HG03432 (cell line): Measurements from ENCODE around the gene FRAT2.
A peak's percentile ranks its signal among the peaks of the same experiment; 100 is the strongest.

Experiments
- ATAC-seq: cut with Tn5 transposase; IDR thresholded peaks from one replicate; pipeline ENCODE4 v1.9.1; 2021; ENCODE audit warnings: mild to moderate bottlenecking, moderate library complexity; ENCODE audit not compliant: unreplicated experiment

Gene FRAT2

DNA sequence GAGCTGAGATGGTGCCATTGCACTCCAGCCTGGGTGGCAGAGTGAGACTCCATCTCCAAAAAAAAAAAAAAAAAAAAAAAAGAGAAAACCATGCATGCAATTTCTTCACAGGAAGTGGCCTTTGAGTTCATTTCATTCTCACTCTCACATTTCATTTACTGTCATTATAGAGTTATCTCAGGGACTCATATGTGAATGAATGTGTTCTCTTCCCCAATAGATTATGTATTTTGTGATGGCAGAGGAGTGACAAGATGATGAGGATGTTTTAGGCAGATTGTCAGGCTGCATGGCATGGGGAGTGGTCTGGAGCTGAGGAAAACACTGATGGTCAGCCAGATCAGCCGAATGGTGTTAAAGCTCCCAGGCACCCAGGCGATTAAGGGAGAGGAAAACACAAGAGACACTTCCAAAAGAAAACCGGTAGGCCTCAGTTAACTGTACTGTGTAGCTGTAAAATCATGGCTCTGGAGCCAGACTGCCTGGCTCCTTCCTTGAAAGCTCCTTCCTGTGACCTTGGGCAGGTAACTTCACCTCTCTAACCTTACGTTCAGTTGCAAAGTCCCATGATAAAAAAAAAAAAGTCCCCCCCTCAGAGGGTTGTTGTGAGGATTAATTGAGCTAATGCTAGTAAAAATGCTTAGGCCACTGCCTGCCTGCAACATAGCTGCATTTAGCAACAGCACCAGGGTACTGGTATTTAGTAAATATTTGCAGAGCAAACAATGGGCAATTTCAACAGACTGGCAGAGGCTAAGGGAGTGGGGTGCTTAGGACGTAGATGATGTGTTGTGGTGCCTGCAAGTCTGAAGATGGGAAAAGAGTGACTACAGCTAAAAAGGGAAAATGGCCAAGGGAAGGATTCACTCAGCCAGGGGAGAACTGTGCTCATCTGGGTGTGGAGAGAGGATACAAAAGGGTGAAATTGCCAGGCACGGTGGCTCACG, 6.9 kb downstream of the FRAT2 start:
- no peak for ATAC-seq

- no peak for ATAC-seq
Observed at GRCh38 chr10:97325754-97326153, 8.8 kb downstream of the FRAT2 start.

- no peak for ATAC-seq
Observed at GRCh38 chr10:97323501-97323900, 11.0 kb downstream of the FRAT2 start.

DNA sequence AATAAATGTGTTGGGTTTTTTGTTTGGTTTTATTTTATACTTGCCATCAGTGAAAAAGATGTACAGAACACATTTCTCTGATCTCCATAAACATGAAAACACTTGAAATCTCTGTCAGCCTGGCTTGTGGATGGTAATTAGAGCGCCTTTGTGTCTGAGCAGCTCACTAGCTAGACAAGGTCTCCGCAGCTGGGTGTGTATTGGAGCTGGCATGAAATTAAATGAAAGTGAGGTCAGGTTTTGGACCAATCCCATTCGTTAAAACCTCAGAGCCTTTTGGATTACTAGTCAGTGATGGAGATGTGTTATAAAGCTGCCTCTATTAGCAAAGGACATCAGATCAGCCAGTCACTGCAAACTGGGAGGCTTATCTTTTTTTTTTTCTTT, 12.7 kb downstream of the FRAT2 start:
- no peak for ATAC-seq

DNA sequence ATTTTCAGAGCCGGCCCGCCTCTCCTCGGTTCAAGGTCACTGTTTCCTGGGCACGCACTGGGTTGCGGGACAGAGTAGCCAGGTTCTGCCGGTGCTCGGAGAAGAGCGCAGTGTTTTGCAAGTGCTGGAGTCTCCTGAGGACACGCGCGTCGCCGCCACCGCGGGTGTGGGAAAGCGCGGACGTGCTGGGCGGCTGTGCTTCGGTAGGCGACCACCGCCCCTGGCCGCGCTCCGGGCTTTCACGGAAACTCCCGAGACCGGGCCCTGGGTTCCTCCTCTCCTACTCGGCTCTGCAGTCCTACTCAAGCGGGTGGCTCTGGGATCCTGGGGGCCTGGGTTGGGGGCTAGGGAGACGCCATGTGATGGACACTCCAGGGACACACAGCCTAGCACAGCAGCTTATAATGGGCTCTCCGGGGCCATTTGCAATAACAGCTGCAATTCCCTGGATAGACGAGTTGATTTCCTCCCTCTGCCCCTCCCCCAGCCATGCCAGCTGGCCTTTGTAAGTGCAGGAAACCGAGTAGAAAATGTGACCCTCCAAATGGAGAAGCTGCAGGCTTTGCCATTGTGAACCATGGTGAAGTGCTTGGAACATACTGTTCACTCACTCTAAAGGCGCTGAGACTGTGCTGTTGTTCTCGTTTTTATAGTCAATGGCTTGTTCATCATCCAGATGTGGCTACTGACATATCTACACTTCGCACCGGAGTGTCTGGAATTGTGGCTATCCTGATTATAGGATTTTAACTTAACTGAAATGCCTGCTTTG, 13.3 kb downstream of the FRAT2 start:
- no peak for ATAC-seq

GRCh38 chr10:97320480-97321031, 14.0 kb downstream of the FRAT2 start:
- no peak for ATAC-seq

- peak; percentile 43 for ATAC-seq
Observed at GRCh38 chr10:97319671-97320479, 14.7 kb downstream of the FRAT2 start.

- peak; percentile 78 for ATAC-seq
Observed at GRCh38 chr10:97318772-97319651, 15.5 kb downstream of the FRAT2 start, which contains the start of gene FRAT1. Gene FRAT1, plus strand, starts transcription at chr10:97319271. Its CDS starts 183 bp downstream, at chr10:97319454.

DNA sequence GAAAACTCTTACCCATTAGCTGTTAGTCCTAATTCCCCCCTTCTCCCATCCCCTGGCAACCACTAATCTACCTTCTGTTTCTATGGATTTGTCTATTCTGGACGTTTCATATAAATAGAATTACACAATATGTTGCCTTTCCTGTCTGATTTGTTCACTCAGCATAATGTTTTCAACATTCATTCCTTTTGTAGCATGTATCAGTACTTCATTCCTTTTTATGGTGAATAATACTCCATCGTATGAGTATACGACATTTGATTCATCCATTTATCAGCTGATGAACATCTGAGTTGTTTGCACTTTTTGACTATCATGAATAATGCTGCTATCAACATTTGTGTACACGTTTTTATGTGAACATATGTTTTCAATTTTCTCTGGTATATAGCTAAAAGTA, 19.9 kb downstream of the FRAT2 start:
- no peak for ATAC-seq

GRCh38 chr10:97312897-97313296, 21.6 kb downstream of the FRAT2 start:
- no peak for ATAC-seq

DNA sequence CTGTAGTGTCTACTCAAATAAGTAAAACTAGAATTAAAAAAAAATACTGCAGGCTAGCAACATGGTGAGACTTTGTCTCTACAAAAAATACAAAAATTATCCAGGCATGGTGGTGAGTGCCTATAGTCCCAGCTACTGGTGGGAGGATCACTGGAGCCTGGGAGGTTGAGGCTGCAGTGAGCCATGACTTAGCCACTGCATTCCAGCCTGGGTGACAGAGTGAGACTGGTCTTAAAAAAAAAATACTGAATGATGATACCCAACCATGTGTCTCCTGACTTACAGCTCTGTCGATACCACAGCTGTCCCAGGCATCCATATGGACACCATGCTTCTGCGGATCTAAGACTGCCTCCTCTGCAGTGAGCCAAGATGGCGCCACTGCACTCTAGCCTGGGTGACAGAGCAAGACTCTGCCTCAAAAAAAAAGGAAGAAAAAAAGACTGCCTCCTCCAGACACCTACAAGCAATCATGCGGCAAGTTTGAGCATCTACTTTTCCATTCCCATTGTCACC, 23.4 kb downstream of the FRAT2 start:
- no peak for ATAC-seq

DNA sequence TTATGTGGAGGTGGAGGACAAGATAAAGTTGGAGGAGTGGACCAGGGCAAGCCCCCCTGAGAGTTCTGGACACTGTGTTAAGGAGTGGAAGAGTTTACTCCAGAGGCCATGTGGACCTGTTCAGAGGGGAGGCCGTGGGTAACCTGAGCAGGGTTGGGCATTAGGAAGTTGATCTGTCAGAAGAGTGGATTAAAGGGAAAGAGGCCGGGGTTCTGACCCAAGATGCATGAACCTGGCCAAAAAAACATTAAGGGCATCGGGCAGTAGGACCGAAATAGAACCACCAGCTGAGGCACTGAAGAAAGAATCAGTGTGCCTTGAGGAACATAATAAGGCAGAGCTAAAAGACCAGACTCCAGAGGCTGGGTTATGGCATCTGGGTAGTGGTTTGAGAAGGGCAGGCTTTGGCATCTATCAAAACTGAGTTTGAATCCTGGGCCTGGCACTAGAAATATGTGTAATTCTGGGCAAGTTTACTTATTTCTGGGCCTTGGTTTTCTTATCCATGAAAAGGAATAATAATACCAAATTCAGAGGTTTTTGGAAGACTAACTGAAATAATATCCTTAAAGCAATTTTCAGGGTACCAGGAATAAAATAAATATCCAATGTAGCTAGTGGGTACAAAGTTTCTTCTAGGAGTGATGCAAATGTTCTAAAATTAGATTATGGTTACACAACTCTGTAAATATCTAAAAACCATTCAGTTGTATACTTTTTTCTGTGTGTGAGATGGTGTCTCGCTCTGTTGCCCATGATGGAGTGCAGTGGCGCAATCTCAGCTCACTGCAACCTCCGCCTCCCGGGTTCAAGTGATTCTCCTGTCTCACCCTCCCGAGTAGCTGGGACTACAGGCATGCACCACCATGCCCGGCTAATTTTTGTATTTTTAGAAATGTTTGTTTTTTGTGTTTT, 26.4 kb downstream of the FRAT2 start:
- no peak for ATAC-seq

DNA sequence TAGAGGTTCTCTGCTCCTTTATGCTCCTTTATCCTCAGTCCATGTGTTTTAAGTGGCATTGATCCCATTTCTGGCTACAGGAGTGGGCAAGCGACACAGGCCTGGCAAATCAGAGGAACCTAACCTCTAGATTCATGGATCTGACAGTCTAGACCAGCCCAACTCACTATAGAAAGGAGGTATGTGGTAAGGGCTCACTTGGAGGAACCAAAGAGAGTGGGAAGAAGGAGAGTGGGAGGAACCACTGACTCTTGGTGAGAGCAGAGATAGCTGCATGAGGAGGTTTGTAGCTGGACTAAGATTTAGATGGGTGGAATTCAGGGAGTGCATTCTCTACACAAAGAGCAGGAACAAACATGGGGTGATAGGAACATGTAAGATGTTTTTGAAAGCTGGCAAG, 27.1 kb downstream of the FRAT2 start:
- no peak for ATAC-seq

DNA sequence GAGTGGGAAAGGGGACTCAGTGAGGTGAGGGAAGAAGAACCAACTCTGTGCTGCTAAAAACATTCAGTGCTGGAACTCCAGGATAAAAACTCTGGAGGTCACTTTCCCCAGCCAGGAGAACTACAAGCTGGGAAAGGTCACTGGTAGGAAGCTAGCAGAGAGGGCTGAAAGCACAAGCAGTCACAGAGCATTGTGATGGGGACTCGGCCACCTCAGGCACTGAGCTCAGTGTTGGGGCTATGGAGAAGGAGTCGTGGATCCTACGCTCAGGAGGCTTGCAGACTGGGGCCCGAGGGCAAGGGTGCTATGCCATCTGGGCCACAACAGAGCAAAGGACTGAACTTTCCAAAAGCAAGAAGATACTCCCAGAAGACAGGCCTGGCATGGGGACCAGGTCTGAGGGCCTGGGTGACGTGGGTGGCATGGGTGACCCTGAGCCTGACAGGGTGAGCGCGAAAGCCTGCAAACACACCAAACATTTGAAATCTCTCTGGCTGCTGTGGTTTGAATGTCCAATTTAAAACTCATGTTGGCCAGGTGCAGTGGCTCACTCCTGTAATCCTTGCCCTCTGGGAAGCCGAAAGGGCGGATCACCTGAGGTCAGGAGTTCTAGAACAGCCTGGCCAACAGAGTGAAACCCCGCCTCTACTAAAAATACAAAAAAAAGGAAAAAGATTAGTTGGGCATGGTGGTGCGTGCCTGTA, 32.3 kb downstream of the FRAT2 start:
- ATAC-seq = no peak

DNA sequence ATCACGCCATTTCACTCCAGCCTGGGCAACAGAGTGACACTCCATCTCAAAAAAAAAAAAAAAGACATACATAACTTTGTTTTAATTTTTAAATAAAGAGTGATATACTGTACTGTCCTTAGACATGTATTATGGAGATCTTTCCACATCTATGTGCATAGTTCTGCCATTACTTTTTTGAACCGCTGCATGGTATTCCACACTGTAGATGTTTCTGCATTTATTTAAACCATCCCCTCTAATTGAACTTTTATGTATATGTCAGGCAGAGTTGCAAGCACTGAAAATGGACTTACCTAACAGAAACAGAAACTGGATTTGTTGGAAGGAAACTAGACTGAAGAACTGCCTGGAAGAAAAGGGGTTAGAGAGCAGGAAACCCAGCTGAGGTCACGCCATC, 33.5 kb downstream of the FRAT2 start:
- ATAC-seq = no peak

- ATAC-seq = no peak
Observed at GRCh38 chr10:97298223-97298571, 36.3 kb downstream of the FRAT2 start.

DNA sequence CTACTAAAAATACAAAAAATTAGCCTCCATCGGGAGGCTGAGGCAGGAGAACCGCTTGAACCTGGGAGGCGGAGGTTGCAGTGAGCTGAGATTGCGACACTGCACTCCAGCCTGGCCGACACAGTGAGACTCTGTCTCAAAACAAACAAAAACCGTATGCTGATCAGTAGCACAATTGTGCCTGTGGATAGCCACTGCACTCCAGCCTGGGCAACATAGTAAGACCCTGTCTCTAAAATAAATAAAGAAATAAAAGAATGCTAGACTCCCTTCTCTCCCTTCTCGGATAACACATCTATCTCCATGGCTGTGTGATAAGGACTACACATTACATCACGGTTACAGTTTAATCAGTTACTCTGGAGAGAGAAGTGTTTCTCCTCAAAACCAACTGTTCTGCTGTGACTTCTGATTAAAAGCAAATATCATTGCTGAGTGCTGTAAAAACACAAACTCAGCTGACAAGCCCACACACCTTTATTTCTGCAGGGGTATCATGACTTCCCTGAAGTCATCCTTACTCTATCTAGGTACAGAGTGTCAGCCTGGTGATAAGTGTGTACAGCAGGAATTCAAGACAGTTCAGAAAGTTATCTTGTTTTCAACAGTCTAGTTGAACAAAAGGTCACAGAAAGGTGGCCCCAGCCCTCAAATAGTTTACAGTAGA, 36.8 kb downstream of the FRAT2 start:
- ATAC-seq = no peak

- no peak for ATAC-seq
Observed at GRCh38 chr10:97292862-97293198, 41.7 kb downstream of the FRAT2 start.
